A673 (cell line): ENCODE measurements around the gene CFAP46. TPM values are rescaled to one million over a fixed set of nuclear protein-coding genes. Genes with fewer than 3 reads are reported as not detected.

Experiments
- BruUV-seq: library from RNA; stranded (reverse); fragments of 400-500 nt; replicated peaks from 2 replicates; lab custom pipeline; 2021; lab: Mats Ljungman, UMichigan
- CTCF ChIA-PET: fragments of 300-600 bp; sonication (Branson Sonifier 250); formaldehyde crosslinking; loops from one replicate; lab custom pipeline; 2022; ENCODE audit warnings: antibody characterized with exemption; lab: Charles Lee
- POLR2A ChIA-PET: fragments of 300-600 bp; sonication (Branson Sonifier 250); formaldehyde crosslinking; loops from one replicate; lab custom pipeline; 2022; ENCODE audit warnings: antibody characterized with exemption; ENCODE audit not compliant: low non-redundant PET; lab: Charles Lee
- DNase-seq: peaks from one replicate; pipeline ENCODE4 v3.0.0-alpha.2; 2015; ENCODE audit warnings: low spot score
- H3K27ac ChIP-seq: fragments of 200-600 bp; sonication (generic); 2 replicates; pipeline ENCODE4 v1.5.1; 2016; ENCODE audit warnings: mixed run types, low read depth, mild to moderate bottlenecking, mixed read lengths, antibody characterized with exemption, low read length; ENCODE audit not compliant: poor library complexity, severe bottlenecking
- H3K27me3 ChIP-seq: fragments of 200-600 bp; sonication (generic); replicated peaks from 2 replicates; pipeline ENCODE4 v1.6.1; 2017; ENCODE audit warnings: mixed run types, low read depth, mild to moderate bottlenecking, mixed read lengths, antibody characterized with exemption, low read length; ENCODE audit not compliant: insufficient read depth, poor library complexity
- H3K36me3 ChIP-seq: fragments of 200-600 bp; sonication (generic); 2 replicates; pipeline ENCODE4 v1.6.1; 2016; ENCODE audit warnings: mixed run types, mild to moderate bottlenecking, mixed read lengths, antibody characterized with exemption, low read length; ENCODE audit not compliant: insufficient read depth, poor library complexity, severe bottlenecking
- H3K4me1 ChIP-seq: fragments of 200-600 bp; sonication (generic); 2 replicates; pipeline ENCODE4 v1.6.1; 2017; ENCODE audit warnings: mixed run types, mild to moderate bottlenecking, mixed read lengths, antibody characterized with exemption, low read length; ENCODE audit not compliant: insufficient read depth, poor library complexity, severe bottlenecking
- H3K4me3 ChIP-seq: fragments of 200-600 bp; sonication (generic); 2 replicates; pipeline ENCODE4 v1.5.1; 2016; ENCODE audit warnings: low read depth, mixed run types, mild to moderate bottlenecking, mixed read lengths, low read length; ENCODE audit not compliant: poor library complexity, severe bottlenecking
- H3K9me3 ChIP-seq: fragments of 200-600 bp; sonication (generic); 2 replicates; pipeline ENCODE4 v1.6.1; 2016; ENCODE audit warnings: mixed run types, low read depth, mild to moderate bottlenecking, mixed read lengths, antibody characterized with exemption, low read length; ENCODE audit not compliant: poor library complexity, severe bottlenecking
- CTCF ChIP-seq: fragments of 300-800, 200-600 bp; sonication (generic); conservative IDR thresholded peaks from 2 replicates; pipeline ENCODE4 v1.5.1; 2017; ENCODE audit warnings: low read depth, mild to moderate bottlenecking, antibody characterized with exemption, low read length, moderate library complexity, mixed read lengths
- EZH2 ChIP-seq: fragments of 200-600 bp; sonication (generic); IDR thresholded peaks from 2 replicates; pipeline ENCODE4 v1.6.1; 2017; ENCODE audit warnings: borderline replicate concordance, low read depth, mild to moderate bottlenecking, mixed read lengths, antibody characterized with exemption, low read length; ENCODE audit not compliant: poor library complexity, severe bottlenecking
- intact Hi-C: fragments of 100-400 bp; cut with micrococcal nuclease; formaldehyde crosslinking; loops from one replicate; pipeline ENCODE4 v1.10.0; 2022; ENCODE audit not compliant: unreplicated experiment
- total RNA-seq: library from RNA; stranded (reverse); gene quantifications from 2 replicates; pipeline ENCODE4 v1.2.3, GENCODE V29; 2021

Gene CFAP46
- total RNA-seq, 1 experiment from 2014 or later, result 1.9 TPM

GRCh38 chr10:132981746-132982145, 39.4 kb upstream of the CFAP46 start:
- POLR2A ChIA-PET, result no interaction called here
- Histone ChIP-seq H3K27ac (no peak overlapping the region), H3K36me3 (no peaks in the 10 kb centered on the region), H3K9me3 (no peaks in the 10 kb centered on the region), H3K4me3 (no peak overlapping the region), H3K27me3 (peaks cover 20% of the 10 kb centered on the region), H3K4me1 (no peaks in the 10 kb centered on the region)
- no peak for DNase-seq
- intact Hi-C loops, result no loop called here
- no peak for TF ChIP-seq CTCF
- TF ChIP-seq EZH2, result no peak
- no TSS peak for BruUV-seq
- CTCF ChIA-PET, result no interaction called here

GRCh38 chr10:132981173-132981555, 38.8 kb upstream of the CFAP46 start:
- Histone ChIP-seq H3K9me3 (no peaks in the 10 kb centered on the region), H3K27me3 (peaks cover 20% of the 10 kb centered on the region), H3K27ac (no peak overlapping the region), H3K36me3 (no peaks in the 10 kb centered on the region), H3K4me1 (no peaks in the 10 kb centered on the region), H3K4me3 (no peak overlapping the region)
- no TSS peak for BruUV-seq
- DNase-seq, result no peak
- POLR2A ChIA-PET, result no interaction called here
- TF ChIP-seq CTCF, result no peak
- TF ChIP-seq EZH2, result no peak
- intact Hi-C loops, result no loop called here
- CTCF ChIA-PET, result no interaction called here

- H3K27ac ChIP-seq, result no peak overlapping the region
- no peaks in the 10 kb centered on the region for H3K4me1 ChIP-seq
- intact Hi-C loops, result no loop called here
- ChIA-PET POLR2A (no interaction called here), CTCF (no interaction called here)
- H3K36me3 ChIP-seq, result no peaks in the 10 kb centered on the region
- H3K9me3 ChIP-seq, result no peaks in the 10 kb centered on the region
- BruUV-seq, result no TSS peak
- H3K27me3 ChIP-seq, result peaks cover 20% of the 10 kb centered on the region
- no peak overlapping the region for H3K4me3 ChIP-seq
- TF ChIP-seq EZH2 (no peak), CTCF (no peak)
- DNase-seq, result no peak
These were observed 38.2 kb upstream of the CFAP46 start for GRCh38 chr10:132980426-132981172.
